Measurements from ENCODE around the gene DHX9. TPM values are rescaled to one million over a fixed set of nuclear protein-coding genes. Genes with fewer than 3 reads are reported as not detected.

Gene DHX9
- total and polyA plus RNA-seq, 9 of the 15 experiments (the other 6 are each of a cell fraction or from before 2014, with no cell fraction given), result 100 to 409 (median 294) TPM

GRCh38 chr1:182848736-182849135 lies 9.6 kb downstream of the DHX9 start:
- Histone ChIP-seq H3K79me2 (ENCODE audit: control insufficient read depth, insufficient read depth, low read length) (peaks cover 98% of the 10 kb centered on the region), H3K9me1 (ENCODE audit: control insufficient read depth, insufficient read depth, low read length) (peaks cover 7% of the 10 kb centered on the region), H3K4me3 (no peak overlapping the region), H3K27ac (ENCODE audit: extremely low read depth, low read depth, low read length) (no peak overlapping the region), H2AFZ (ENCODE audit: low read depth, low read length) (no peak overlapping the region), H3K36me3 (ENCODE audit: control insufficient read depth, insufficient read depth, low read length) (peaks cover 100% of the 10 kb centered on the region), H3K9ac (ENCODE audit: insufficient read depth in 1 of 2, low read depth in 2 of 2, low read length in 2 of 2) (no peak overlapping the region), H4K20me1 (replicated peaks; ENCODE audit: control insufficient read depth, insufficient read depth, low read length) (peaks cover 30% of the 10 kb centered on the region), H3K9me3 (replicated peaks; ENCODE audit: control insufficient read depth, insufficient read depth, low read depth, low read length) (no peaks in the 10 kb centered on the region), H3K4me1 (replicated peaks in 1 of 2; ENCODE audit: control insufficient read depth in 2 of 2, insufficient read depth in 2 of 2, low read length in 2 of 2) (no peaks in the 10 kb centered on the region; a peak in 2 of 5 replicates), H3K27me3 (ENCODE audit: control insufficient read depth in 2 of 2, insufficient read depth in 2 of 2, low read length in 2 of 2) (no peaks in the 10 kb centered on the region), H3K4me2 (ENCODE audit: insufficient read depth, low read length) (no peak overlapping the region)
- DNase-seq (ENCODE audit: extremely low read depth in 1 of 4, low spot score in 3 of 4) (no peak), ATAC-seq (no peak), FAIRE-seq (no peak)
- peak; percentile 32 for TF ChIP-seq POLR2B (IDR thresholded peaks at IDR 0.05; ENCODE audit: low read depth, partially characterized antibody)
- no peak for TF ChIP-seq RBM17 (IDR thresholded peaks at IDR 0.05; ENCODE audit: borderline replicate concordance, low read depth, low read length)
- TF ChIP-seq RBBP5 (IDR thresholded peaks at IDR 0.05; ENCODE audit: borderline replicate concordance, insufficient read depth, low read length, poor library complexity, severe bottlenecking), result no peak
- 0 out of 2 replicates have a peak, but pooled peaks have one; percentile 27 for TF ChIP-seq SUPT5H (IDR thresholded peaks at IDR 0.05)
- TF ChIP-seq RBFOX2 (IDR thresholded peaks at IDR 0.05; ENCODE audit: low read depth, low read length), result peak; percentile 33; the same call in 1 of the 2 replicates
- in situ Hi-C loops (cut with MboI) (no loop called here), intact Hi-C loops (cut with micrococcal nuclease) (no loop called here)
- BruUV-seq (replicated peaks), result TSS peak; percentile 5
- 92% methylated on average over 2 of the region's 2 CpGs for WGBS (ENCODE audit: insufficient coverage, low coverage, missing lambda C conversion rate)
- ChIA-PET POLR2A (interaction anchor here (1.5 kb wide), 1 partner anchor 10 kb away, joined by 7 read pairs; no protein-coding TSS in a partner anchor), CTCF (ENCODE audit: low intra/inter-chr PET ratio) (no interaction called here)

DNA sequence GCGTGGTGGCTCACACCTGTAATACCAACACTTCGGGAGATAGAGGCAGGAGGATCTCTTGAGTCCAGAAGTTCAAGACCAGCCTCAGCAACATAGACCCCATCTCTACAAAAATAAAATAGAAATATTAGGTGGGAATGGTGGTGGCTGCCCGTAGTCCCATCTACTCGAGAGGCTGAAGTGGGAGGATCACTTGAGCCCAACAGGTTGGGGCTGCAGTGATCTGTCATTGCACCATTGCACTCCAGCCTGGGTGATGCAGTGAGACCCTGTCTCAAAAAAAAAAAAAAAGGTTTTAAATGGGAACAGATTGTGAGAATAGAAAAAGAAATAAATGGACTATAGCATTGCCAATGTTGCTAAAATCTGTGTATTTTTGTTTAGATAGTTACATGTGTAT lies 11.2 kb downstream of the DHX9 start:
- H3K4me1 ChIP-seq (replicated peaks in 1 of 2; ENCODE audit: control insufficient read depth in 2 of 2, insufficient read depth in 2 of 2, low read length in 2 of 2), result no peaks in the 10 kb centered on the region; a peak in 1 of 5 replicates
- H3K4me2 ChIP-seq (ENCODE audit: insufficient read depth, low read length), result no peak overlapping the region
- no peak overlapping the region for H3K4me3 ChIP-seq
- 97% methylated on average over 4 of the region's 4 CpGs for whole genome bisulfite sequencing (ENCODE audit: insufficient coverage, low coverage, missing lambda C conversion rate)
- FAIRE-seq (no peak), ATAC-seq (no peak), DNase-seq (ENCODE audit: extremely low read depth in 1 of 4, low spot score in 3 of 4) (no peak)
- ChIA-PET CTCF (ENCODE audit: low intra/inter-chr PET ratio) (no interaction called here), POLR2A (interaction anchor here (1.0 kb wide), 1 partner anchor 10 kb away, joined by 3 read pairs; no protein-coding TSS in a partner anchor)
- peaks cover 97% of the 10 kb centered on the region for H3K79me2 ChIP-seq (ENCODE audit: control insufficient read depth, insufficient read depth, low read length)
- BruUV-seq (replicated peaks), result no TSS peak
- H4K20me1 ChIP-seq (replicated peaks; ENCODE audit: control insufficient read depth, insufficient read depth, low read length), result peaks cover 27% of the 10 kb centered on the region
- no peak overlapping the region for H2AFZ ChIP-seq (ENCODE audit: low read depth, low read length)
- H3K27ac ChIP-seq (ENCODE audit: extremely low read depth, low read depth, low read length), result no peak overlapping the region
- no peak overlapping the region for H3K9ac ChIP-seq (ENCODE audit: insufficient read depth in 1 of 2, low read depth in 2 of 2, low read length in 2 of 2)
- in situ Hi-C loops (cut with MboI) (no loop called here), intact Hi-C loops (cut with micrococcal nuclease) (loop anchor here (5.0 kb wide), 1 partner anchor 37 kb away; no protein-coding TSS in a partner anchor)
- no peaks in the 10 kb centered on the region for H3K27me3 ChIP-seq (ENCODE audit: control insufficient read depth in 2 of 2, insufficient read depth in 2 of 2, low read length in 2 of 2)
- no peaks in the 10 kb centered on the region for H3K9me3 ChIP-seq (replicated peaks; ENCODE audit: control insufficient read depth, insufficient read depth, low read depth, low read length)
- peaks cover 7% of the 10 kb centered on the region for H3K9me1 ChIP-seq (ENCODE audit: control insufficient read depth, insufficient read depth, low read length)
- peaks cover 100% of the 10 kb centered on the region for H3K36me3 ChIP-seq (ENCODE audit: control insufficient read depth, insufficient read depth, low read length)
- TF ChIP-seq TRIM24 (IDR thresholded peaks at IDR 0.05) (no peak), FOXA1 (IDR thresholded peaks at IDR 0.05; ENCODE audit: borderline replicate concordance) (no peak), POLR2AphosphoS2 (IDR thresholded peaks at IDR 0.05; ENCODE audit: low read length) (no peak), PATZ1 (CRISPR knock-in tag; IDR thresholded peaks at IDR 0.05; ENCODE audit: borderline replicate concordance) (no peak), EHMT2 (IDR thresholded peaks at IDR 0.05) (no peak), HCFC1 (IDR thresholded peaks at IDR 0.05; ENCODE audit: low read depth, low read length) (no peak)
- TF ChIP-seq, protein P1, sequence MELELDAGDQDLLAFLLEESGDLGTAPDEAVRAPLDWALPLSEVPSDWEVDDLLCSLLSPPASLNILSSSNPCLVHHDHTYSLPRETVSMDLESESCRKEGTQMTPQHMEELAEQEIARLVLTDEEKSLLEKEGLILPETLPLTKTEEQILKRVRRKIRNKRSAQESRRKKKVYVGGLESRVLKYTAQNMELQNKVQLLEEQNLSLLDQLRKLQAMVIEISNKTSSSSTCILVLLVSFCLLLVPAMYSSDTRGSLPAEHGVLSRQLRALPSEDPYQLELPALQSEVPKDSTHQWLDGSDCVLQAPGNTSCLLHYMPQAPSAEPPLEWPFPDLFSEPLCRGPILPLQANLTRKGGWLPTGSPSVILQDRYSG (tag; conservative IDR thresholded peaks at IDR 0.05; ENCODE audit: low read depth), result no peak

Measured in K562 (cell line).